Body of pancreas (tissue), 4 donors: Measurements from ENCODE around the gene PRCP. TPM values are rescaled to one million over a fixed set of nuclear protein-coding genes. Genes with fewer than 3 reads are reported as not detected.

Experiments
- ATAC-seq: fragments of 150-250 bp; one replicate; pipeline ENCODE4 v1.9.1; 2016
- DNase-seq, 4 donors: peaks; one replicate each; pipeline ENCODE4 v3.0.0-alpha.2; 2019
- H3K27ac ChIP-seq, 4 donors: fragments of 200-600 bp; sonication (generic); 1 replicate in 3 of 4; 2 replicates in 1 of 4; pipeline versions ENCODE4 v1.5.1 to v1.6.1; 2016 to 2019; ENCODE audit warnings: mild to moderate bottlenecking in 1 of 4, mixed read lengths in 1 of 4, moderate library complexity in 1 of 4
- H3K27me3 ChIP-seq, 2 donors: fragments of 200-600 bp; sonication (generic); one replicate each; pipeline ENCODE4 v1.6.0; 2016; ENCODE audit warnings: mild to moderate bottlenecking in 1 of 2
- H3K36me3 ChIP-seq, 2 donors: fragments of 200-600 bp; sonication (generic); replicated peaks in 1 of 2; 2 replicates each; pipeline ENCODE4 v1.5.1; 2016; ENCODE audit warnings: low read depth in 2 of 2; ENCODE audit not compliant: insufficient read depth in 1 of 2
- H3K4me1 ChIP-seq: fragments of 200-600 bp; sonication (generic); one replicate; pipeline ENCODE4 v1.6.0; 2016
- H3K4me3 ChIP-seq, 2 donors: fragments of 200-600 bp; sonication (generic); 1 replicate in 1 of 2; 2 replicates in 1 of 2; pipeline ENCODE4 v1.5.1; 2016 to 2019
- H3K9me3 ChIP-seq, 3 donors: fragments of 200-600 bp; sonication (generic); 1 replicate in 2 of 3; 2 replicates in 1 of 3; pipeline ENCODE4 v1.5.1; 2016
- POLR2A ChIP-seq, 3 donors: fragments of 450-650 bp; IDR thresholded peaks; one replicate each; pipeline ENCODE4 v1.6.1; 2016; ENCODE audit warnings: antibody characterized with exemption in 3 of 3, mild to moderate bottlenecking in 2 of 3
- WGBS, 2 donors: methylation state at CpG; one replicate each; pipeline ENCODE4 v1.1.5; 2017; 5-methylcytosine and 5-hydroxymethylcytosine counted together
- intact Hi-C: fragments of 100-400 bp; cut with DNase I; formaldehyde crosslinking; loops from one replicate; pipeline ENCODE4 v1.15.1; 2023
- total RNA-seq, 2 donors: library from RNA; depleted of rRNA; stranded (reverse); fragments of >200 nt; gene quantifications; one replicate each; pipeline ENCODE4 v1.1.0, GENCODE V29; 2016
- TF ChIP-seq, protein P1 (sequence below), 7 experiments: fragments of 450-650 bp in 4 of 7; fragments of 200-600 bp in 3 of 7; sonication (generic) in 3 of 7; IDR thresholded peaks; one replicate each; pipeline ENCODE4 v1.5.1; 2016 to 2019; ENCODE audit warnings: antibody characterized with exemption in 7 of 7

Gene PRCP
- total RNA-seq, 2 donors from 2014 or later, result 16.8 to 38.9 TPM

DNA sequence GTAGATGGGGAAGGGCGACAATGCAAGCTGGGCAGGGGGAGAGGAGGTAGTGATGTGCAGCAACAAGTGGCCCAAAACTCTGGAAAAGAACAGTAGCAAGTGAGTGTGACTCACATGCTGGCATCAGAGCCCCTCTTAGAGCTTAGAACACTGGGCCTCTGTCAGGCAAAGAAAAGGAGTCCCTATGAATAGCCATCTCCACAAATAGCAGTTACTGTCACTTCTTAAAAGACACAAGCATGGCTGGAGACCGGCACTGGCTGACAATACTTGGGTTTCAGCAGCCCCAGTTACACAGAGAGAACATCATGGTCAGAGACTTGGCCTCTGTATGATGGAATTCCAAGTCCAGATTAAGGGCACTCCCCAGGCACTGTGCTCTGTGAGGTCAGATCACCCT is 58.2 kb downstream of the PRCP start:
- Histone ChIP-seq H3K27ac (no peak overlapping the region), H3K4me1 (no peaks in the 10 kb centered on the region), H3K4me3 (no peak overlapping the region), H3K27me3 (no peaks in the 10 kb centered on the region), H3K36me3 (no peaks in the 10 kb centered on the region), H3K9me3 (no peaks in the 10 kb centered on the region)
- WGBS, 2 donors, result 81 to 93% methylated on average over 2 of the region's 2 CpGs
- no peak for ATAC-seq
- no peak for DNase-seq
- intact Hi-C loops, result no loop called here
- TF ChIP-seq, protein P1, sequence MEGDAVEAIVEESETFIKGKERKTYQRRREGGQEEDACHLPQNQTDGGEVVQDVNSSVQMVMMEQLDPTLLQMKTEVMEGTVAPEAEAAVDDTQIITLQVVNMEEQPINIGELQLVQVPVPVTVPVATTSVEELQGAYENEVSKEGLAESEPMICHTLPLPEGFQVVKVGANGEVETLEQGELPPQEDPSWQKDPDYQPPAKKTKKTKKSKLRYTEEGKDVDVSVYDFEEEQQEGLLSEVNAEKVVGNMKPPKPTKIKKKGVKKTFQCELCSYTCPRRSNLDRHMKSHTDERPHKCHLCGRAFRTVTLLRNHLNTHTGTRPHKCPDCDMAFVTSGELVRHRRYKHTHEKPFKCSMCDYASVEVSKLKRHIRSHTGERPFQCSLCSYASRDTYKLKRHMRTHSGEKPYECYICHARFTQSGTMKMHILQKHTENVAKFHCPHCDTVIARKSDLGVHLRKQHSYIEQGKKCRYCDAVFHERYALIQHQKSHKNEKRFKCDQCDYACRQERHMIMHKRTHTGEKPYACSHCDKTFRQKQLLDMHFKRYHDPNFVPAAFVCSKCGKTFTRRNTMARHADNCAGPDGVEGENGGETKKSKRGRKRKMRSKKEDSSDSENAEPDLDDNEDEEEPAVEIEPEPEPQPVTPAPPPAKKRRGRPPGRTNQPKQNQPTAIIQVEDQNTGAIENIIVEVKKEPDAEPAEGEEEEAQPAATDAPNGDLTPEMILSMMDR (IDR thresholded peaks at IDR 0.05), result no peak
- TF ChIP-seq POLR2A (IDR thresholded peaks at IDR 0.05), result no peak

- H3K27ac ChIP-seq, result no peak overlapping the region
- ATAC-seq, result no peak
- H3K36me3 ChIP-seq, result no peaks in the 10 kb centered on the region
- H3K4me1 ChIP-seq, result no peaks in the 10 kb centered on the region
- H3K4me3 ChIP-seq, result no peak overlapping the region
- no peaks in the 10 kb centered on the region for H3K27me3 ChIP-seq
- H3K9me3 ChIP-seq, result no peaks in the 10 kb centered on the region
- intact Hi-C loops, result no loop called here
- no peak for DNase-seq
- TF ChIP-seq, protein P1 (IDR thresholded peaks at IDR 0.05), result no peak
- TF ChIP-seq POLR2A (IDR thresholded peaks at IDR 0.05), result no peak
Observed at GRCh38 chr11:82837650-82838049, 62.6 kb downstream of the PRCP start.

- Histone ChIP-seq H3K36me3 (no peaks in the 10 kb centered on the region), H3K4me3 (no peak overlapping the region), H3K4me1 (peaks cover 8% of the 10 kb centered on the region), H3K9me3 (no peaks in the 10 kb centered on the region), H3K27me3 (no peaks in the 10 kb centered on the region), H3K27ac (no peak overlapping the region)
- ATAC-seq (no peak), DNase-seq (no peak)
- TF ChIP-seq POLR2A (IDR thresholded peaks at IDR 0.05), result no peak
- TF ChIP-seq, protein P1 (IDR thresholded peaks at IDR 0.05), result no peak
- intact Hi-C loops, result no loop called here
- WGBS, 2 donors, result 89 to 92% methylated on average over 4 of the region's 4 CpGs
Observed at GRCh38 chr11:82832983-82833382, 67.2 kb downstream of the PRCP start.

DNA sequence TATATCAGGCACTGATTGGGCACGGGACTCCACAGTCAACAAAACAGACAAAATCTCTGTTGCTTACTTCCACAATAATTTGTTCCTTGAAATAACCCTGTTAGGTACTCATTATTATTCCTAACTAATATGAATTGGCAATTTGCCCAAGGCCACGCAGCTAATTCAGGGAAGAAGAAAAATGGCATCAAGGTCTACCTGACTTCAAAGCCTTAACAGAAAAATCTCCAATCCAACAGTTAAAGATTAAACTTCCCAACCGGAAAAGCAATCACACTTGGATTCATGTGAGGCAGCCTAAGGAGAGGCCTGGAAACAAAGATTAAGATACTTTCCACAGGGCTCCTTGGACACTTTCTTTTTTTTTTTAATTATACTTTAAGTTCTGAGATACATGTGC is 68.9 kb downstream of the PRCP start:
- ATAC-seq, result no peak
- Histone ChIP-seq H3K27ac (no peak overlapping the region), H3K4me3 (no peak overlapping the region), H3K27me3 (no peaks in the 10 kb centered on the region), H3K4me1 (peaks cover 8% of the 10 kb centered on the region), H3K36me3 (no peaks in the 10 kb centered on the region), H3K9me3 (no peaks in the 10 kb centered on the region)
- TF ChIP-seq, protein P1 (IDR thresholded peaks at IDR 0.05), result no peak
- no peak for TF ChIP-seq POLR2A (IDR thresholded peaks at IDR 0.05)
- no peak for DNase-seq
- 28 to 40% methylated on average over 3 of the region's 3 CpGs for WGBS, 2 donors
- intact Hi-C loops, result no loop called here

DNA sequence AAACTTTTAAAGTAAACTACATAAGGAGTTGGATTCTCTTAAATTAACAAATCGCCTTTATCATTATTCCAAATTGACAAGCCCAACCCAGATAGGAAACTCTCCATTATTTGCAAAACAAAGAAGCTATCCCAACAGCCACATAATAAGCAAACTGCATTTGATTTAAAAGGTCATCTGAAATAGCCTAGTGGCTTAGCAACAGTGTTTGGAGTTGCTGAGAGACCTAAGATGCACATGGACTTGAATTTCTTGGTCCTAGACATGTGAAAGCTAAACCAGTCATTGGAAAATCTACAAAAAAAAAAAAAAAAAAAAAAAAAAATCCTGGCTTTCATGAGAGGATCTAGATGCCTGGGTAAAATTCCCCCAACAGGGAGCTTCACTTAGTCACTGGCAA is 69.5 kb downstream of the PRCP start:
- Histone ChIP-seq H3K9me3 (no peaks in the 10 kb centered on the region), H3K4me1 (peaks cover 8% of the 10 kb centered on the region), H3K36me3 (no peaks in the 10 kb centered on the region), H3K27me3 (no peaks in the 10 kb centered on the region), H3K27ac (no peak overlapping the region), H3K4me3 (no peak overlapping the region)
- 68 to 96% methylated on average over 1 of the region's 1 CpG for WGBS, 2 donors
- no peak for ATAC-seq
- no peak for DNase-seq
- intact Hi-C loops, result no loop called here
- TF ChIP-seq POLR2A (IDR thresholded peaks at IDR 0.05), result no peak
- TF ChIP-seq, protein P1 (IDR thresholded peaks at IDR 0.05), result no peak
